Endothelial cell of umbilical vein (primary cell): ENCODE data around the gene ADGRD1. TPM values are rescaled to one million over a fixed set of nuclear protein-coding genes. Genes with fewer than 3 reads are reported as not detected.

ENCODE experiments used
- BruUV-seq: library from RNA; stranded (reverse); fragments of 400-500 nt; replicated peaks from 2 replicates; lab custom pipeline; 2021; lab: Mats Ljungman, UMichigan
- CTCF ChIA-PET: fragments of 300-600, 350-600 bp; sonication (Branson Sonifier 250); formaldehyde crosslinking; loops from one replicate; lab custom pipeline; 2021; ENCODE audit warnings: antibody characterized with exemption, inconsistent platforms; lab: Charles Lee
- POLR2A ChIA-PET: fragments of 300-600, 350-600 bp; sonication (Branson Sonifier 250); formaldehyde crosslinking; loops from one replicate; lab custom pipeline; 2021; ENCODE audit warnings: antibody characterized with exemption, inconsistent platforms; lab: Charles Lee
- DNase-seq: peaks from one replicate; pipeline ENCODE4 v3.0.0-alpha.2; 2011; ENCODE audit warnings: low read depth, low spot score
- FAIRE-seq: peaks from 2 replicates; lab custom pipeline; 2011; peaks lifted over from hg19 to GRCh38; lab: Jason Lieb, UNC
- H2AFZ ChIP-seq: 2 replicates; pipeline ENCODE4 v1.6.0; 2012; ENCODE audit warnings: low read depth, low read length, control low read depth, inconsistent platforms
- H3K27ac ChIP-seq: 2 replicates; pipeline ENCODE4 v1.5.1; 2011; ENCODE audit warnings: low read depth, mild to moderate bottlenecking, control low read depth, low read length, moderate library complexity; ENCODE audit not compliant: insufficient read depth
- H3K27me3 ChIP-seq, 2 experiments: 2 replicates each; pipeline versions ENCODE4 v1.6.0 to v1.6.1; 2011; ENCODE audit warnings: low read length in 2 of 2, mixed read lengths in 1 of 2; ENCODE audit not compliant: control insufficient read depth in 2 of 2, insufficient read depth in 2 of 2
- H3K36me3 ChIP-seq, 2 experiments: 2 replicates in 1 of 2; 3 replicates in 1 of 2; pipeline ENCODE4 v1.5.1; 2011; ENCODE audit warnings: low read length in 2 of 2, mild to moderate bottlenecking in 1 of 2, moderate library complexity in 1 of 2; ENCODE audit not compliant: control insufficient read depth in 2 of 2, insufficient read depth in 2 of 2; ENCODE audit errors: extremely low read depth in 1 of 2
- H3K4me1 ChIP-seq: 3 replicates; pipeline ENCODE4 v1.5.1; 2011; ENCODE audit warnings: mild to moderate bottlenecking, low read length; ENCODE audit not compliant: control insufficient read depth, insufficient read depth; ENCODE audit errors: extremely low read depth
- H3K4me2 ChIP-seq: 2 replicates; pipeline ENCODE4 v1.6.1; 2011; ENCODE audit warnings: low read length, control low read depth, mixed read lengths; ENCODE audit not compliant: insufficient read depth
- H3K4me3 ChIP-seq, 3 experiments: fragments of 200-600 bp in 1 of 3; sonication (generic), shearing (Covaris generic) in 1 of 3; replicated peaks in 1 of 3; 2 replicates each; pipeline ENCODE4 v1.5.1; 2011 to 2016; ENCODE audit warnings: control low read depth in 3 of 3, low read length in 3 of 3, mild to moderate bottlenecking in 2 of 3, inconsistent platforms in 1 of 3, low read depth in 1 of 3, moderate library complexity in 1 of 3; ENCODE audit not compliant: insufficient read depth in 1 of 3
- H3K79me2 ChIP-seq: 2 replicates; pipeline ENCODE4 v1.6.0; 2012; ENCODE audit warnings: low read length, inconsistent platforms; ENCODE audit not compliant: control insufficient read depth, insufficient read depth
- H3K9ac ChIP-seq: replicated peaks from 2 replicates; pipeline ENCODE3; 2011; ENCODE audit warnings: low read length, control low read depth; ENCODE audit not compliant: insufficient read depth; ENCODE audit errors: extremely low read depth
- H3K9me1 ChIP-seq: replicated peaks from 3 replicates; pipeline ENCODE4 v1.6.0; 2011; ENCODE audit warnings: mild to moderate bottlenecking, low read length; ENCODE audit not compliant: control insufficient read depth, insufficient read depth; ENCODE audit errors: extremely low read depth
- H3K9me3 ChIP-seq: replicated peaks from 2 replicates; pipeline ENCODE4 v1.5.1; 2012; ENCODE audit warnings: low read length, inconsistent platforms; ENCODE audit not compliant: control insufficient read depth, insufficient read depth
- H4K20me1 ChIP-seq: replicated peaks from 2 replicates; pipeline ENCODE3; 2011; ENCODE audit warnings: mild to moderate bottlenecking, low read length; ENCODE audit not compliant: control insufficient read depth, insufficient read depth; ENCODE audit errors: extremely low read depth
- CTCF ChIP-seq, 2 donors: IDR thresholded peaks; 1 replicate in 1 of 2; 2 replicates in 1 of 2; pipeline ENCODE4 v1.5.1; 2011; ENCODE audit warnings: low read length in 2 of 2, mild to moderate bottlenecking in 2 of 2, moderate library complexity in 2 of 2, control low read depth in 1 of 2, inconsistent platforms in 1 of 2, low read depth in 1 of 2; ENCODE audit not compliant: insufficient read depth in 1 of 2; ENCODE audit errors: extremely low read depth in 1 of 2
- EZH2 ChIP-seq: IDR thresholded peaks from 2 replicates; pipeline ENCODE4 v1.6.1; 2012; ENCODE audit warnings: borderline replicate concordance, low read depth, mild to moderate bottlenecking, moderate library complexity, low read length, inconsistent platforms; ENCODE audit not compliant: severe bottlenecking
- FOS ChIP-seq: IDR thresholded peaks from 2 replicates; pipeline ENCODE4 v1.6.1; 2011; ENCODE audit warnings: mild to moderate bottlenecking, low read length, moderate library complexity, borderline replicate concordance; ENCODE audit not compliant: insufficient read depth
- GATA2 ChIP-seq: IDR thresholded peaks from 2 replicates; pipeline ENCODE4 v1.7.0; 2011; ENCODE audit warnings: low read depth, mild to moderate bottlenecking, moderate library complexity, mixed read lengths, low read length; ENCODE audit not compliant: insufficient read length, insufficient read depth
- JUN ChIP-seq: IDR thresholded peaks from 2 replicates; pipeline ENCODE4 v1.6.1; 2011; ENCODE audit warnings: borderline replicate concordance, low read depth; ENCODE audit not compliant: insufficient read length, insufficient read depth
- MAX ChIP-seq: IDR thresholded peaks from 2 replicates; pipeline ENCODE4 v1.6.1; 2011; ENCODE audit not compliant: insufficient read depth, insufficient read length
- MYC ChIP-seq: IDR thresholded peaks from one replicate; pipeline ENCODE4 v1.6.1; 2011; ENCODE audit warnings: mild to moderate bottlenecking, low read depth, low read length
- POLR2A ChIP-seq: IDR thresholded peaks from 2 replicates; pipeline ENCODE4 v1.6.1; 2012; ENCODE audit warnings: low read depth, mild to moderate bottlenecking, control low read depth, low read length
- POLR2AphosphoS5 ChIP-seq: IDR thresholded peaks from 2 replicates; pipeline ENCODE4 v1.6.1; 2012; ENCODE audit warnings: low read depth, mild to moderate bottlenecking, control low read depth, low read length, moderate library complexity; ENCODE audit not compliant: insufficient read depth
- dilution Hi-C: fragments of 300-500 bp; cut with MboI; formaldehyde crosslinking; loops from one replicate; pipeline ENCODE4 v1.15.0; 2019; ENCODE audit warnings: low sequenced_read_pairs; ENCODE audit not compliant: extremely low pct_ligation_motif_present
- intact Hi-C: fragments of 100-400 bp; cut with micrococcal nuclease; formaldehyde crosslinking; loops from one replicate; pipeline ENCODE4 v1.10.0; 2022
- polyA plus RNA-seq, 4 experiments: library from polyadenylated mRNA; depleted of rRNA in 3 of 4; stranded (reverse) in 3 of 4; unstranded in 1 of 4; fragments of >200 nt; gene quantifications; 2 replicates each; pipeline versions ENCODE4 v1.2.1 to v1.2.3, GENCODE V29; 2011 to 2012; ENCODE audit warnings: missing spikeins in 1 of 4
- total RNA-seq: library from RNA; stranded (reverse); gene quantifications from 2 replicates; pipeline ENCODE4 v1.2.3, GENCODE V29; 2021

ADGRD1 gene
- total and polyA plus RNA-seq, 2 donors (not counting 3 experiments of a cell fraction or from before 2014, with no cell fraction given), result 0.07 TPM; not detected in 1

- FAIRE-seq, result no peak
- Histone ChIP-seq H4K20me1 (no peaks in the 10 kb centered on the region), H3K9ac (no peak overlapping the region), H3K9me3 (no peaks in the 10 kb centered on the region), H2AFZ (no peak overlapping the region), H3K4me1 (no peaks in the 10 kb centered on the region), H3K9me1 (no peaks in the 10 kb centered on the region), H3K27ac (no peak overlapping the region), H3K36me3 (no peaks in the 10 kb centered on the region), H3K4me2 (no peak overlapping the region), H3K27me3 (no peaks in the 10 kb centered on the region), H3K4me3 (no peak overlapping the region), H3K79me2 (no peaks in the 10 kb centered on the region)
- dilution Hi-C loops (no loop called here), intact Hi-C loops (no loop called here)
- BruUV-seq, result no TSS peak
- ChIA-PET CTCF (no interaction called here), POLR2A (no interaction called here)
- DNase-seq, result no peak
- TF ChIP-seq MYC (no peak), FOS (no peak), EZH2 (no peak), MAX (no peak), POLR2A (no peak), GATA2 (no peak), POLR2AphosphoS5 (no peak), JUN (no peak)
Observed at GRCh38 chr12:131056626-131057025, 102.9 kb downstream of the ADGRD1 start.

- Histone ChIP-seq H3K4me2 (no peak overlapping the region), H2AFZ (no peak overlapping the region), H3K36me3 (no peaks in the 10 kb centered on the region), H3K4me3 (no peak overlapping the region), H3K9ac (no peak overlapping the region), H3K27me3 (no peaks in the 10 kb centered on the region), H3K79me2 (no peaks in the 10 kb centered on the region), H3K9me3 (no peaks in the 10 kb centered on the region), H4K20me1 (no peaks in the 10 kb centered on the region), H3K27ac (no peak overlapping the region), H3K4me1 (no peaks in the 10 kb centered on the region), H3K9me1 (no peaks in the 10 kb centered on the region)
- TF ChIP-seq MYC, result no peak
- no peak for TF ChIP-seq CTCF (IDR thresholded peaks at IDR 0.05; ENCODE audit: extremely low read depth in 1 of 2, insufficient read depth in 1 of 2, low read depth in 1 of 2, low read length in 2 of 2)
- no peak for TF ChIP-seq JUN
- TF ChIP-seq EZH2, result no peak
- TF ChIP-seq POLR2AphosphoS5, result no peak
- no peak for TF ChIP-seq MAX
- TF ChIP-seq GATA2, result no peak
- TF ChIP-seq POLR2A, result no peak
- no peak for DNase-seq
- dilution Hi-C loops, result no loop called here
- no peak for FAIRE-seq
- ChIA-PET CTCF (no interaction called here), POLR2A (no interaction called here)
- intact Hi-C loops, result no loop called here
- no TSS peak for BruUV-seq
Observed at GRCh38 chr12:131057211-131057721, 103.6 kb downstream of the ADGRD1 start.
